Measurements from ENCODE around the gene CFAP210.

CFAP210 gene

DNA sequence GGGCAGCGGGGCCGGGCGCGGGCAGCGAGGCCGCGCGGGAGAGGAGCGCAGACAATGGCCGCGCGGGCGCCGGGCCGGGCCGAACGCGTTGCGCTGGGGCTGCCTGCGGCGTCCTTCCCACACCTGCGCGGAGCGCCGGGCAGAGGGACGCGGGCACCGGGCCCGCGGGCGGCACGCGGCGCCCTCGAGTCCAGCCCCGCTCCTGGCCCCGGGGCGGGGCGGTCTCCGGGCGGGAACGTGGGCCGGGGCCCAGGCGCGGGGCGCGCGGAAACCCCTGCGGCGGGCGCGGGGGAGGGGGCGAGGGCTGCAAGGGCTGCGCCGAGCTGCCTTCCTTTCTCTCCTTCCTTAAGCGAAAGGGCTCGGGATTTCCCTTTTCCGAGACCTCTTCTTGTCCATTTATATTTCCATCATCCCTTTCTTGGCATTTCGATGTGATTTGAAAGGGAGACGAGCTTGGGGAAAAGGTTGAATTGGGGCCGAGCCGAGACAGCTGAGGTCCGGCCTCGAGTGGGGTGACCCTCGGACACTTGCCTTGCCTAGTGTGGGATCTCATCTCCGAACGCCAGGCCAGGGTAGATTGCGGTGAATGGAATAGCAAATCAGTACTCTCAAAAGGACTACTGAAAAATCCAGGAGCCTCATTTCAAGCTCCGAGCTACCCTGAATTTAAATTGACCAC, 40.1 kb upstream of the CFAP210 start:
- ChIA-PET CTCF (no interaction called here), POLR2A (interaction anchor here (0.6 to 1.7 kb wide), 6 partner anchors 8 to 1033 kb away, joined by 3 to 6 read pairs (median 4); partner anchors contain the start of gene SSB)
- H3K4me1 ChIP-seq (ENCODE audit: control insufficient read depth, insufficient read depth, low read length) = no peaks in the 10 kb centered on the region; the same call in 1 of the 2 replicates
- H3K9me3 ChIP-seq (ENCODE audit: control insufficient read depth, insufficient read depth, low read depth, low read length) = no peaks in the 10 kb centered on the region
- H3K36me3 ChIP-seq (ENCODE audit: control insufficient read depth in 2 of 2, insufficient read depth in 1 of 2, low read length in 2 of 2) = peaks cover 0 to 12% of the 10 kb centered on the region in 2 experiments; a peak in 1 of 3 replicates
- H3K4me3 ChIP-seq (ENCODE audit: low read depth, low read length) = peak overlapping the region; percentile 69
- TF ChIP-seq, protein P1, sequence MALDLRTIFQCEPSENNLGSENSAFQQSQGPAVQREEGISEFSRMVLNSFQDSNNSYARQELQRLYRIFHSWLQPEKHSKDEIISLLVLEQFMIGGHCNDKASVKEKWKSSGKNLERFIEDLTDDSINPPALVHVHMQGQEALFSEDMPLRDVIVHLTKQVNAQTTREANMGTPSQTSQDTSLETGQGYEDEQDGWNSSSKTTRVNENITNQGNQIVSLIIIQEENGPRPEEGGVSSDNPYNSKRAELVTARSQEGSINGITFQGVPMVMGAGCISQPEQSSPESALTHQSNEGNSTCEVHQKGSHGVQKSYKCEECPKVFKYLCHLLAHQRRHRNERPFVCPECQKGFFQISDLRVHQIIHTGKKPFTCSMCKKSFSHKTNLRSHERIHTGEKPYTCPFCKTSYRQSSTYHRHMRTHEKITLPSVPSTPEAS (tag by site-specific recombination; IDR thresholded peaks at IDR 0.05) = no peak
- TF ChIP-seq GLIS2 (tag by site-specific recombination; IDR thresholded peaks at IDR 0.05) (peak; percentile 57; the same call in 1 of the 2 replicates), ZNF335 (tag by site-specific recombination; conservative IDR thresholded peaks at IDR 0.05) (peak; percentile 52; the same call in 1 of the 2 replicates), PRDM1 (tag by site-specific recombination; IDR thresholded peaks at IDR 0.05) (peak; percentile 83), SP3 (tag by site-specific recombination; IDR thresholded peaks at IDR 0.05) (peak; percentile 20; the same call in 1 of the 2 replicates), ZBTB17 (tag by site-specific recombination; IDR thresholded peaks at IDR 0.05) (peak; percentile 57; the same call in 1 of the 2 replicates), ZBTB8A (tag by site-specific recombination; IDR thresholded peaks at IDR 0.05) (peak; percentile 34), ZNF621 (tag by site-specific recombination; IDR thresholded peaks at IDR 0.05) (no peak), BCL11B (tag by site-specific recombination; IDR thresholded peaks at IDR 0.05; ENCODE audit: low read depth) (no peak), ZNF341 (tag by site-specific recombination; IDR thresholded peaks at IDR 0.05; ENCODE audit: low read depth) (peak; percentile 29; the same call in 1 of the 2 replicates), ZXDB (tag by site-specific recombination; IDR thresholded peaks at IDR 0.05) (peak; percentile 44), ZNF660 (tag by site-specific recombination; IDR thresholded peaks at IDR 0.05) (0 out of 2 replicates have a peak, but pooled peaks have one; percentile 38)
- peak overlapping the region; percentile 90; the same call in 1 of the 2 replicates for H3K27ac ChIP-seq (ENCODE audit: extremely low read depth, low read depth, low read length)

DNA sequence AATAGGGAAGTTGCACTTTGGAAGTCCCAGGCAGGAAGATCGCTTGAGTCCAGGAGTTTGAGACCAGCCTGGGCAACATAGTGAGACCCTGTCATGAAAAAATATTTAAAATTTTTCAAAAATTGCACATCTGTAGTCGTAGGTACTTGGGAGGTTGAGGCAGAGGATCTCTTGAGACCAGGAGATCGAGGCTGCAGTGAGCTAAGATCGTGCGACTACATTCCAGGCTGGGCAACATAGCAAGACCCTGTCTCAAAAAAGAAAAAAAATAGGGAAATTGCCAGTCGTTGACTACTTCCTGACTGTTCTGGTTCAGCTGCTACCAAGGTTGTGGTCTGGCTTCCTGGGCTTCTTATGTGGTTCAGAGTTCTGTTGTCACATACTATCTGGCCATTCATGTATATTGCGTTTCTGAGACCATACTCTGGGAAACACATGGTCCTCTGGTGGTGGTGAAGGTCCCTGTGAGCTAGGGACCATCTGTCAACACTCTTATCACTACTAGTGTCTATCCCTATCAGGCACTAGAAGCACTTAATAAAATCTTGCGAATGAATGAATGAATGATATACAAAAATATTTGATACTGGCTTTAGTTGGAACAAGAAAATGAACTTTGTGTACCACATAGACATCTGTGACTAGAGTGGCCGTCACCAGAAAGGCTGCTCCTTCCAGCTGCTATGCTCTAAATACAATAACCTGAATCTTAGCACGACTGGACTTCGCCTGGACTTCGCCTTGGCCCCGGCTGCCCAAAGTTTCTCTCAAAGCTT, 38.6 kb upstream of the CFAP210 start:
- CTCF ChIA-PET = interaction anchor here (0.6 kb wide), 1 partner anchor 140 kb away, joined by 3 read pairs; no protein-coding TSS in a partner anchor
- Histone ChIP-seq H3K4me1 (ENCODE audit: control insufficient read depth, insufficient read depth, low read length) (no peaks in the 10 kb centered on the region), H3K27ac (ENCODE audit: extremely low read depth, low read depth, low read length) (no peak overlapping the region), H3K4me3 (ENCODE audit: low read depth, low read length) (peak overlapping the region; percentile 69; the same call in 1 of the 2 replicates), H3K36me3 (ENCODE audit: control insufficient read depth in 2 of 2, insufficient read depth in 1 of 2, low read length in 2 of 2) (peaks cover 0 to 8% of the 10 kb centered on the region in 2 experiments; a peak in 1 of 3 replicates), H3K9me3 (ENCODE audit: control insufficient read depth, insufficient read depth, low read depth, low read length) (no peaks in the 10 kb centered on the region)
- POLR2A ChIA-PET = interaction anchor here (1.5 to 1.7 kb wide), 3 partner anchors 10 to 66 kb away, joined by 3 to 6 read pairs (median 5); partner anchors contain the start of gene SSB
- TF ChIP-seq ZBTB48 (tag by site-specific recombination; IDR thresholded peaks at IDR 0.05) (peak; percentile 71), ZNF24 (tag by site-specific recombination; IDR thresholded peaks at IDR 0.05) (0 out of 2 replicates have a peak, but pooled peaks have one; percentile 17), EGR2 (tag by site-specific recombination; IDR thresholded peaks at IDR 0.05; ENCODE audit: low read depth) (no peak), ZNF121 (tag by site-specific recombination; IDR thresholded peaks at IDR 0.05) (peak; percentile 95), ZNF157 (tag by site-specific recombination; IDR thresholded peaks at IDR 0.05) (no peak), ZNF2 (tag by site-specific recombination; IDR thresholded peaks at IDR 0.05) (no peak), ZNF169 (tag by site-specific recombination; IDR thresholded peaks at IDR 0.05) (no peak)
- TF ChIP-seq, protein P2, sequence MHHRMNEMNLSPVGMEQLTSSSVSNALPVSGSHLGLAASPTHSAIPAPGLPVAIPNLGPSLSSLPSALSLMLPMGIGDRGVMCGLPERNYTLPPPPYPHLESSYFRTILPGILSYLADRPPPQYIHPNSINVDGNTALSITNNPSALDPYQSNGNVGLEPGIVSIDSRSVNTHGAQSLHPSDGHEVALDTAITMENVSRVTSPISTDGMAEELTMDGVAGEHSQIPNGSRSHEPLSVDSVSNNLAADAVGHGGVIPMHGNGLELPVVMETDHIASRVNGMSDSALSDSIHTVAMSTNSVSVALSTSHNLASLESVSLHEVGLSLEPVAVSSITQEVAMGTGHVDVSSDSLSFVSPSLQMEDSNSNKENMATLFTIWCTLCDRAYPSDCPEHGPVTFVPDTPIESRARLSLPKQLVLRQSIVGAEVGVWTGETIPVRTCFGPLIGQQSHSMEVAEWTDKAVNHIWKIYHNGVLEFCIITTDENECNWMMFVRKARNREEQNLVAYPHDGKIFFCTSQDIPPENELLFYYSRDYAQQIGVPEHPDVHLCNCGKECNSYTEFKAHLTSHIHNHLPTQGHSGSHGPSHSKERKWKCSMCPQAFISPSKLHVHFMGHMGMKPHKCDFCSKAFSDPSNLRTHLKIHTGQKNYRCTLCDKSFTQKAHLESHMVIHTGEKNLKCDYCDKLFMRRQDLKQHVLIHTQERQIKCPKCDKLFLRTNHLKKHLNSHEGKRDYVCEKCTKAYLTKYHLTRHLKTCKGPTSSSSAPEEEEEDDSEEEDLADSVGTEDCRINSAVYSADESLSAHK (tag by site-specific recombination; IDR thresholded peaks at IDR 0.05) = no peak
- TF ChIP-seq, protein P3, sequence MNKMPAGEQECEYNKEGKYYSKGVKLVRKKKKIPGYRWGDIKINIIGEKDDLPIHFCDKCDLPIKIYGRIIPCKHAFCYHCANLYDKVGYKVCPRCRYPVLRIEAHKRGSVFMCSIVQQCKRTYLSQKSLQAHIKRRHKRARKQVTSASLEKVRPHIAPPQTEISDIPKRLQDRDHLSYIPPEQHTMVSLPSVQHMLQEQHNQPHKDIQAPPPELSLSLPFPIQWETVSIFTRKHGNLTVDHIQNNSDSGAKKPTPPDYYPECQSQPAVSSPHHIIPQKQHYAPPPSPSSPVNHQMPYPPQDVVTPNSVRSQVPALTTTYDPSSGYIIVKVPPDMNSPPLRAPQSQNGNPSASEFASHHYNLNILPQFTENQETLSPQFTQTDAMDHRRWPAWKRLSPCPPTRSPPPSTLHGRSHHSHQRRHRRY (tag by site-specific recombination; IDR thresholded peaks at IDR 0.05) = no peak

Measured in HEK293 (cell line).